ENCODE measurements around the gene RSL1D1. TPM values are rescaled to one million over a fixed set of nuclear protein-coding genes. Genes with fewer than 3 reads are reported as not detected.

The RSL1D1 gene
- total and polyA plus RNA-seq, 9 of the 15 experiments (the other 6 are each of a cell fraction or from before 2014, with no cell fraction given): 259 to 753 (median 373) TPM

- ChIA-PET CTCF (ENCODE audit: low intra/inter-chr PET ratio) (no interaction called here), POLR2A (no interaction called here)
- FAIRE-seq (no peak), ATAC-seq (no peak), DNase-seq (ENCODE audit: extremely low read depth in 1 of 4, low spot score in 3 of 4) (no peak)
- intact Hi-C loops (cut with micrococcal nuclease): no loop called here
- no peak overlapping the region for H3K27ac ChIP-seq (ENCODE audit: extremely low read depth, low read depth, low read length)
- H3K9ac ChIP-seq (ENCODE audit: insufficient read depth in 1 of 2, low read depth in 2 of 2, low read length in 2 of 2): no peak overlapping the region
- no peaks in the 10 kb centered on the region for H4K20me1 ChIP-seq (replicated peaks; ENCODE audit: control insufficient read depth, insufficient read depth, low read length)
- no peak overlapping the region for H3K4me2 ChIP-seq (ENCODE audit: insufficient read depth, low read length)
- TF ChIP-seq, protein P1, sequence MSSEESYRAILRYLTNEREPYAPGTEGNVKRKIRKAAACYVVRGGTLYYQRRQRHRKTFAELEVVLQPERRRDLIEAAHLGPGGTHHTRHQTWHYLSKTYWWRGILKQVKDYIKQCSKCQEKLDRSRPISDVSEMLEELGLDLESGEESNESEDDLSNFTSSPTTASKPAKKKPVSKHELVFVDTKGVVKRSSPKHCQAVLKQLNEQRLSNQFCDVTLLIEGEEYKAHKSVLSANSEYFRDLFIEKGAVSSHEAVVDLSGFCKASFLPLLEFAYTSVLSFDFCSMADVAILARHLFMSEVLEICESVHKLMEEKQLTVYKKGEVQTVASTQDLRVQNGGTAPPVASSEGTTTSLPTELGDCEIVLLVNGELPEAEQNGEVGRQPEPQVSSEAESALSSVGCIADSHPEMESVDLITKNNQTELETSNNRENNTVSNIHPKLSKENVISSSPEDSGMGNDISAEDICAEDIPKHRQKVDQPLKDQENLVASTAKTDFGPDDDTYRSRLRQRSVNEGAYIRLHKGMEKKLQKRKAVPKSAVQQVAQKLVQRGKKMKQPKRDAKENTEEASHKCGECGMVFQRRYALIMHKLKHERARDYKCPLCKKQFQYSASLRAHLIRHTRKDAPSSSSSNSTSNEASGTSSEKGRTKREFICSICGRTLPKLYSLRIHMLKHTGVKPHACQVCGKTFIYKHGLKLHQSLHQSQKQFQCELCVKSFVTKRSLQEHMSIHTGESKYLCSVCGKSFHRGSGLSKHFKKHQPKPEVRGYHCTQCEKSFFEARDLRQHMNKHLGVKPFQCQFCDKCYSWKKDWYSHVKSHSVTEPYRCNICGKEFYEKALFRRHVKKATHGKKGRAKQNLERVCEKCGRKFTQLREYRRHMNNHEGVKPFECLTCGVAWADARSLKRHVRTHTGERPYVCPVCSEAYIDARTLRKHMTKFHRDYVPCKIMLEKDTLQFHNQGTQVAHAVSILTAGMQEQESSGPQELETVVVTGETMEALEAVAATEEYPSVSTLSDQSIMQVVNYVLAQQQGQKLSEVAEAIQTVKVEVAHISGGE (CRISPR knock-in tag; IDR thresholded peaks at IDR 0.05): no peak
- TF ChIP-seq NELFE (IDR thresholded peaks at IDR 0.05; ENCODE audit: insufficient read depth, insufficient read length): no peak
- no peak for TF ChIP-seq NBN (IDR thresholded peaks at IDR 0.05; ENCODE audit: low read depth)
- no peak for TF ChIP-seq HOXB6 (CRISPR knock-in tag; IDR thresholded peaks at IDR 0.05; ENCODE audit: borderline replicate concordance)
- TF ChIP-seq ZNF347 (CRISPR knock-in tag; IDR thresholded peaks at IDR 0.05; ENCODE audit: low read depth): no peak
- TF ChIP-seq EGR1 (conservative IDR thresholded peaks at IDR 0.05): no peak
- TF ChIP-seq, protein P2, sequence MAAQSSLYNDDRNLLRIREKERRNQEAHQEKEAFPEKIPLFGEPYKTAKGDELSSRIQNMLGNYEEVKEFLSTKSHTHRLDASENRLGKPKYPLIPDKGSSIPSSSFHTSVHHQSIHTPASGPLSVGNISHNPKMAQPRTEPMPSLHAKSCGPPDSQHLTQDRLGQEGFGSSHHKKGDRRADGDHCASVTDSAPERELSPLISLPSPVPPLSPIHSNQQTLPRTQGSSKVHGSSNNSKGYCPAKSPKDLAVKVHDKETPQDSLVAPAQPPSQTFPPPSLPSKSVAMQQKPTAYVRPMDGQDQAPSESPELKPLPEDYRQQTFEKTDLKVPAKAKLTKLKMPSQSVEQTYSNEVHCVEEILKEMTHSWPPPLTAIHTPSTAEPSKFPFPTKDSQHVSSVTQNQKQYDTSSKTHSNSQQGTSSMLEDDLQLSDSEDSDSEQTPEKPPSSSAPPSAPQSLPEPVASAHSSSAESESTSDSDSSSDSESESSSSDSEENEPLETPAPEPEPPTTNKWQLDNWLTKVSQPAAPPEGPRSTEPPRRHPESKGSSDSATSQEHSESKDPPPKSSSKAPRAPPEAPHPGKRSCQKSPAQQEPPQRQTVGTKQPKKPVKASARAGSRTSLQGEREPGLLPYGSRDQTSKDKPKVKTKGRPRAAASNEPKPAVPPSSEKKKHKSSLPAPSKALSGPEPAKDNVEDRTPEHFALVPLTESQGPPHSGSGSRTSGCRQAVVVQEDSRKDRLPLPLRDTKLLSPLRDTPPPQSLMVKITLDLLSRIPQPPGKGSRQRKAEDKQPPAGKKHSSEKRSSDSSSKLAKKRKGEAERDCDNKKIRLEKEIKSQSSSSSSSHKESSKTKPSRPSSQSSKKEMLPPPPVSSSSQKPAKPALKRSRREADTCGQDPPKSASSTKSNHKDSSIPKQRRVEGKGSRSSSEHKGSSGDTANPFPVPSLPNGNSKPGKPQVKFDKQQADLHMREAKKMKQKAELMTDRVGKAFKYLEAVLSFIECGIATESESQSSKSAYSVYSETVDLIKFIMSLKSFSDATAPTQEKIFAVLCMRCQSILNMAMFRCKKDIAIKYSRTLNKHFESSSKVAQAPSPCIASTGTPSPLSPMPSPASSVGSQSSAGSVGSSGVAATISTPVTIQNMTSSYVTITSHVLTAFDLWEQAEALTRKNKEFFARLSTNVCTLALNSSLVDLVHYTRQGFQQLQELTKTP (IDR thresholded peaks at IDR 0.05; ENCODE audit: low read depth in 1 of 2, partially characterized antibody in 2 of 2): no peak
- TF ChIP-seq WHSC1 (IDR thresholded peaks at IDR 0.05; ENCODE audit: low read length): no peak
- no peaks in the 10 kb centered on the region for H3K36me3 ChIP-seq (ENCODE audit: control insufficient read depth, insufficient read depth, low read length)
- H3K27me3 ChIP-seq (ENCODE audit: control insufficient read depth in 2 of 2, insufficient read depth in 2 of 2, low read length in 2 of 2): no peaks in the 10 kb centered on the region
- no peaks in the 10 kb centered on the region for H3K9me3 ChIP-seq (replicated peaks; ENCODE audit: control insufficient read depth, insufficient read depth, low read depth, low read length)
- H3K4me1 ChIP-seq (replicated peaks in 1 of 2; ENCODE audit: control insufficient read depth in 2 of 2, insufficient read depth in 2 of 2, low read length in 2 of 2): no peaks in the 10 kb centered on the region; a peak in 1 of 5 replicates
- H2AFZ ChIP-seq (ENCODE audit: low read depth, low read length): no peak overlapping the region
- no peak overlapping the region for H3K4me3 ChIP-seq
- whole genome bisulfite sequencing (ENCODE audit: insufficient coverage, low coverage, missing lambda C conversion rate): 8% methylated on average over 5 of the region's 5 CpGs
- no peaks in the 10 kb centered on the region for H3K9me1 ChIP-seq (ENCODE audit: control insufficient read depth, insufficient read depth, low read length)
- in situ Hi-C loops (cut with MboI): no loop called here
- H3K79me2 ChIP-seq (ENCODE audit: control insufficient read depth, insufficient read depth, low read length): no peaks in the 10 kb centered on the region
- no TSS peak for BruUV-seq (replicated peaks)
Measured at GRCh38 chr16:11828696-11829095, 22.6 kb downstream of the RSL1D1 start.

Data from K562 (cell line).